Epithelial cell of prostate (primary cell): ENCODE results near the gene DCDC2C.
A peak's percentile ranks its signal among the peaks of the same experiment; 100 is the strongest.

Source experiments
- DNase-seq: peaks from one replicate; pipeline ENCODE4 v3.0.0-alpha.2; 2011; ENCODE audit warnings: low read depth, low spot score
- H3K27ac ChIP-seq: fragments of 450-650 bp; 2 replicates; pipeline ENCODE4 v1.5.1; 2017; ENCODE audit warnings: mild to moderate bottlenecking

The DCDC2C gene

DNA sequence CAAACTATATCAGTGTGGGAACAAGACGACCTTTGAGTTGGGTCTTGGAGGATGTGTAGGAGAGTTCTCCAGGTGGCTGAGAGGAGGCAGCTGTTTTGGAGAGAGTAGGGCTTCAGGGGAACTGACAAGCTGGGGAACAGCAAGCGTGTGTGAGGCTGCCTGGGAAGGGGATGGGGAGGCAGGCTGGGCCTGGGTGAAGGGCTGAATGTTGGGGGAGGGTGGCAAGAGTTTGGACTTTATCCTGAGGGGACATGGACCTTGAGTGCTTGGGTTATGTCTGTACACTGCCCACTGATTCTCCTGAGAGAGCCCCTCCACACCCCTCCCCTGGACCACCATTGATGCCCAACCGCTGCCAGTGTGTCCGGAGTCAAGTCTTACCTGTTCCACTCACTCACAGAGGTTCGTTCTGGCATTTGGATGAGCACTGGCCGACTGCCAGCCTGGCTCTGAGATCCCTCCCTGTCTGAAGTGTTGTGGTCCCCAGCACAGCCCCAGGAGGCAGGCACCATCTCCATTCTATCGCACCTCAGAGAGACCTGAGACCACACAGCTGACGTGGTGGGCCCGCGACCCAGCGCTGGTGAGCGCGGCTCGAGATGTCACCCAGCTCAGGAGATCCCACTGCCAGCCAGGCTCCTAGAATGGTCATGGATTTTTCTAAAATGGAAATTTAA lies 59.5 kb downstream of the DCDC2C start:
- no peak overlapping the region for H3K27ac ChIP-seq
- no peak for DNase-seq

DNA sequence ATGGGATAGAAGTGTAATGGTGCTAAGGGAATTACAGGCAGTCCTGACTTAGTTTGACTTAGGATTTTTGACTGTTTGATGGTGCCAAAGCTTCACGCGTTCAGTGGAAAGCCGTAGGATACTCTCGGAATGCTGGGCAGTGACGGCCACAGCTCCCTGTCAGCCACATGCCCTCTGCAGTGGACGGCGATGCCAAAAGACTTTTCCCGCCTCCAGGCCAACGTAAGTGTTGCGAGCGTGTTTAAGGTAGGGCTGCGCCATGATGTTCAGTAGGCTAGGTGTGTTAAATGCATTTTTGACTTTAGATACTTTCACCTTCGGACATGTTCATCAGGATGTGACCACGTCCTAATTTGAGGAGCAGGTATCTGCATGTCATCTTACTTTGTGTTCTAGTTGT lies 63.4 kb downstream of the DCDC2C start:
- no peak overlapping the region for H3K27ac ChIP-seq
- no peak for DNase-seq

DNA sequence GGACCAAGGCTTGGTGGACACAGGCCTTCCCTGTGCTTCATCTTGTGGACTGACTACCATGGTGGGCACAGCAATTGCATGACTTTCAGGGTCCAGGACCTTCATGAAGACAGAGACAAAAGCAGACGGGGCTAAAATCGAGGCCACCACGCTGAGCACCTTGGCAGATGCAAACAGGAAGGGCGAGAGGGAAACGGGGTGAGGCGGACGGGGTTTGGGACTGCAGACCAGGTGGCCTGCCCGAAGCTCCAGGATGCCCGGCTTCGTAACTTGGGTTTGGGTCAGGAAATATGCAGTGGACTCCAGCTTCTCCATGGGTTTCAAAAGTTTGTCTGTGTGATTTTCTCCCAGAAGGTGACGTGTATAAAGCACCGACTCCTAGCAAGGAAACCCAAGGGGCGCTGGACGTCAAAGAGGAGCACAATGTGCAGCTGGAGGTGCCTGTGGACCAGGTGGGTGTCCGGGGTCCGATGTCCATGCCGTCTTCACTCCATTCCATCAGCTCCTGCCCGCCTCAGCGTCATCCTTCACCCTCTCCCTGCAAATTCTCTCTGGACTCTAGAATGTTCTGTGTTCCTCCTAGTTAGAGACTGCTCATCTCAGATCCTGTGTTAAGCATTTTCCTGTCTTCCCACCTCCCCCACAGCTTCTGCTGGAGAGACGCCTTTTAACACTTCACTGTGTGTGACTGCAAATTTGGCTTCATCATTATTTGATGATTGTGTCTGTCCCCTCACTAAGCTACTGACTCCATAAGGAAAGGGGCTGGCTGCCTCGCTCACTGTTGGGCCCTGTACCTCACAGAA lies 65.8 kb downstream of the DCDC2C start:
- no peak overlapping the region for H3K27ac ChIP-seq

DNA sequence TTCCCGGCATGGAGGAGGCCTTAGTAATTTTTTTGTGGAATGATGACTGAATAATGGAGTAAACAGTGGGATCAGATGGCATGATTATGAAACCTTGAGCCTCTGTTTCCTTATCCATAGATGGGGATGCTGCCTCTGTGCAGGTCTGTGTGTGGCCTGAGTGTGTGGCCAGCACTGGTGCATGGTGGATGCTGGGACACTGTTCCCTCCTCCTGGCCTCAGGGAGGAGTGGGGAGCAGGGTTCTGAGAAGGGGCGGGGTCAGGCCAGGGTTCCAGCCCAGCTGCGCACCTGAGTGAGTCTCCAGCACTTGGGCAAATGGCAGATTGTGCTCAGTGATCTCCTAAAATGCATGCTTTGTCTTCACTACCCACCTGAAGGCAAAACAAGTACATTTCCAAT lies 66.4 kb downstream of the DCDC2C start:
- H3K27ac ChIP-seq, result no peak overlapping the region
- DNase-seq, result no peak

More for the DNA sequence above, 65.8 kb downstream of the DCDC2C start:
- DNase-seq, result no peak

DNA sequence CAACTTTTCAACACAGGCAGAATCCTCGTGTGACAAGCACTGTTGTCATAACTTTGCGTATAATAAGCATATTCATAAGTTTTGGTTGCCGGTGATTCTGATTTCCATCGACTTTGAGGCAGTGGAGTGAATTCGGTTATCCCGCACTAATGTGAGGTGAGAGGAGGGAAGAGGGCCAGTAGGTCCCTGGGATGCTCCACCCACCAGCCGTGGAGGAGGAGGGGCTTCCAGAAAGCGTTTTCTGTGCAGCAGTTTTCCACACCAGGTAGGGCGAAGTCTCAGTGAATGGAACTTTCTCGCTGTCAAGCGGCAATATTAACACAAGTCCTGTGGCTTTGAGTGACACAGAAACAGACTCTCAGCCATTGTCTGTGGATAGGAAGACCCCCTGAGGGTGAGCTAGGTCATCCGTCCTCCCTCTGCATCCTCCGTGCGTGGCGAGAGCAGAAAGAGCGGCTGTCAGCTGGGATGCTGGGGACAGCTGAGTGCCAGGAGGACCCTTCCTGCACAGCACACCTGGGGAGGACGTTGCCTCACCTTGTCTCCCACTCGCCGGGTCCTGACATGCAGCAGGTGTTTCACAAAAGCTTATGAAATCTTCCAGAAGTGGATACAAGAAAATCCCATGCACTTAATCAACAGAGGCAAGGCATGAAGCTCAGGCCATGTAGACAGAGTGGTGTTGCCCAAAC lies 67.5 kb downstream of the DCDC2C start:
- H3K27ac ChIP-seq, result no peak overlapping the region
- no peak for DNase-seq

DNA sequence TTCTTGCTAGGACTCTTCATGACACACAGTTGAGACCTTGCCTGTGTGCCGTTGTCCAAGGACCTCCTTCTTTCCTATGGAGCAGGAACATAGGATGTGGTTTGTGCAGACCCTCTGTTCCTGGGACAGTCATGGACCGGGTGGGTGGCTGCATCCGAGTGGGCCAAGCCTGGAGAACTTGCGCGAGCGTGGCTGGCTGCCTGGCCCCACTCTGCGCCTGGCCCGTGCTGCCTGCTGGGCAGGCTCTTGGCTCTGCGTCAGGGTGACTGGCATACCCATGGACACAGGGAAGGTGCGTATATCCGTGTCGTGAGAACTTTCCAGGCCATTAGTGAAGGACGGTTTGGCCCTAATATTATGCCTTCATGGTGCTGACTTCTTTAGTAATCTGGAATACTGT lies 68.2 kb downstream of the DCDC2C start:
- DNase-seq, result no peak
- H3K27ac ChIP-seq, result no peak overlapping the region

DNA sequence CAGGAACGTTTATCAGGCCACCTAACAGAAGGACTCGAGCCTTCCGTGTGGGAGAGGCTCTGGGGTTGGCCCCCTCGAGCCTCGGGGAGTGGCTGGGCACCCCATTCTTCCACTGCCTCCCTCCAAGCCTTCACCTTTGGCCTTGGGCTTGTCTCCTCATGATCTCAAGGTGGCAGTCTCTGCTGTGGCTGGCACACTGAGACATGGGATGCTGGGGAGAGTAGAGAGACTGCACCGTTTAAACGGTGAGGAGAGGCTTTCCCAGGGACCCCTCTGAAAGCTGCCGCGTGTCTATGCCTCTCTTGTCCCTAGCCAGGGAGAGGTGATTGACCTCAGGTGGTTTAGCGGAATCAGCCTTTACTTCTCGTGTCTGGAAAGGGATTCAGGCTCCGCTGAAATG lies 71.0 kb downstream of the DCDC2C start:
- no peak overlapping the region for H3K27ac ChIP-seq
- DNase-seq, result no peak

DNA sequence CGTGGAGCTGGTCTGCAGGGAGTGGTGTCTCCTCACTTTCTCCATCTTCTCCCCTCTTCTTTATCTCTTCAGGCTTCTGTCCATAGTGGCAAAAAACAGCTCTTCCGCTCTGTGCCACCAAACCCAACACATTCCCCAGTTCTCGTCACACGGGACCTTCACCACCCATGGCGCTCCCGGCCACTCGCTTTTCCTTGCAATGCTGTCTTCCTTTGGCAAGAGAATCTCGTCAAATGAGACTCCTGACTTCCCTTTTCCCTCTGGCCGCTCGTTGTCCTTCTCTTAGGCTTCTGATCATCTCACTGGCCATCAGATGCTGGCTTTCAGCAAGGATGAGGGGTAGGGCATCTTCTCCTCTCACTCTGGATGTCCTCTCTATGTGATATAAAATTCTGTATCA lies 72.9 kb downstream of the DCDC2C start:
- DNase-seq, result no peak
- no peak overlapping the region for H3K27ac ChIP-seq

DNA sequence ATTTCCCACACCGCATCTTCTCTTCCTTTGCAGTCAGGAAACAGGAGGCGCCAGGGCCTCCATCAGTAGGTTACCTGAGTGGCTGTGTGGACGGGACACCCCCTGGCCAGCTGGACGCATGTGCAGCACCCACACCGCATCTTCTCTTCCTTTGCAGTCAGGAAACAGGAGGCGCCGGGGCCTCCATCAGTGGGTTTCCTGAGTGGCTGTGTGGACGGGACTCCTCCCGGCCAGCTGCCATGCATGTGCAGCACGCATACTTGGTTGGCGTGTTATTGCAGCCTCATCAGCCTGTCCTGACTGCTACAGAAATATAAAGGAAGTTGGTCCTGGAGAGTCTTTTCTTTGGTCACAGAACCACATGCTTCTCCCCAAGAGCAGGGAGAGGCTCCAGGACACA lies 74.6 kb downstream of the DCDC2C start:
- H3K27ac ChIP-seq, result no peak overlapping the region
- DNase-seq, result no peak

DNA sequence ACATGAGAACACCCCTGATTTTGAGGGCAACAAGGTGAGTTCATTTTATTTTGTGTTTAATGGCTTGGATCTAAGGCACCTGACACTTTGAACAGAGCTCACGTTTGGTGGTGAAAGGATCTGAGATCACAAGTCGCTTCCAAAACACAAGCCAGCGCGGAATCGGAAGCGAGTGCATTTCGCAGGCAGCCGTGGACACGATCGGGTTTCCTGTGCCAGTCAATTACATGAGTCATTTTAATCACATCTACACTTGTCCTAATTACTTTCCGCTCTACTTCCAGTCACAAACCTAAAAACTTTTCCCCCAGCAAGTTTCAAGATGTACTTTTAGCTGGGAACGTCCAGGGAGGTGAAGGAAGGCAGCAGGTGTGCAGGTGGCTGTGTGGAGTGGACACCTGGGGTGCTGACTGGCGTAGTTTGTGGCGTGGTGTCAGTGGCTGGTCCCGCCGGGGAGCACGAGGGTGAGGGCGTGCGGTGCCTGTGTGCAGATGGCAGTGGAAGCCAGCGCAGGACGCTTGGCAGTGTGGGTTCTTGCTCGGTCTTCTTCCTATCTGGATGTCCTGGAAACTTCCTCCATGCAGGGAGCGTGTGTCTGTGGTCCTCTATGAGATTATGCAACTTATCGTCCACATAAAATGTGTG lies 75.6 kb downstream of the DCDC2C start:
- no peak overlapping the region for H3K27ac ChIP-seq
- no peak for DNase-seq

DNA sequence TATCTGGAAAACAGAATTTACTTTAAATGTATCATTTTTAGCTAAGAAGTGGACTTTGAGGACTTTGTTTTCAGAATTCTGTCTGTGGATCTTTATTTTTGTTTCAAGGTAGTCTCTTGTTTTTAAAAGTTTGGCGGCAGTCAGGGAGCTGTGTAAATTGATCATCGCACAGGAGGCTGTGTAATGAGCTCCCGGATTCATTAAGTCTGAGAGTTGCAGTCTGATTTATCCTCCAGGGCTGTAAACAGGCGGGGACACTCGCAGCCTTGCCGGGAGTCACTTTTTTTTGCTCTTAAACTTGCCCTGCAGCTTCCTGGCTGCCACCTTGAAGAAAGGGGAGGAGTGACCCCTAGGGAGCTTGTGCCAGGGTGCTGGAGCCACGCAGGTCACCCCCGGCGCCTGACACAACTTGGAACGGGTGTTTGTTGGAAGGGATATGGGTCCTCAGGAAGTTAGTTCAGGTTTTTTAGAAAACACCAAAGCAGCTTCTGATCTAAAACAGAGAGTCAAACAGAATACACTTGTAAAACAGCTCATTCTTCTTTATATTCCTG lies 76.2 kb downstream of the DCDC2C start:
- no peak overlapping the region for H3K27ac ChIP-seq
- DNase-seq, result no peak

DNA sequence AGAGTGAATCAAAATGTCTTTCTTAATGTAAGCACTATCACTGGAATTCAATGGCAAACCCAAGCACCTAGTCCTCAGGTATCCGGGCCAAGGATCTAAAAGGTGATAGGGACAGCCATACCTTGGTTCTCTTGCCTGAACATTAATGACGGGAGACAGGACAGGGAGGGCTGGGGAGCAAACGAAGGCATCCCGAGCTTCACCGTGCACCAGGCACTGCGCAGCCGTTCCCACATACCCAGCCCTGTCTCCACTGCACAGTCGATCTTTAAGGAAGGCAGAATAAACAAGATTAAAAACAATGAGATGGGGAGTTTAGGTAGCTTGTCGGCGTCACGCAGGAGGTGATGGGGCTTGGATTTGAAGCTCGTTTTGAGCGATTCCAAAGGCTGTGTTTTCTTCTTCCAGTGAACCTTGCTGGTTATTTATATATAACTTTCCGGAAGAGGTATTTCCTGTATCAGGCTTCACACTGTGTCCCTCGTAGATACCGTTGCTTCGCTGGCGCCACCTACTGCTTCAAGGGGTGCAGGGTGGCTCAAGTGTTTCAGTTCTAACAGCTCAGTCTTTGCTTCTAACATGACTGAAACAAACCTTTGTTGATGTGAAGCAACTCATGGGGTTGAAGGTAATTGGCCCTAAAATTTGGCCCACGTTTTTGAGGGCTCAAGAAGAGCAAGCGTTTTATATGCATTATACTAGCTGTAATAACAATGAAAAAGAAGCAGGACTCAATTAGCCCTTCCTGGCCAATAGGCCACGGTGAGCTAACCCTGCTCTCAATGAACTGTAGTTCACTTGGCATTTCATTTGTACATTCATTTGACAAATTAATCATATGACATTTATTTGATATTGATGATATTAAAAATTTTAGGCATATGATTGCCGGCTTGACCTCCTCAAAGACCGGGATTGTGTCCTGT lies 77.4 kb downstream of the DCDC2C start:
- no peak for DNase-seq
- H3K27ac ChIP-seq, result no peak overlapping the region

DNA sequence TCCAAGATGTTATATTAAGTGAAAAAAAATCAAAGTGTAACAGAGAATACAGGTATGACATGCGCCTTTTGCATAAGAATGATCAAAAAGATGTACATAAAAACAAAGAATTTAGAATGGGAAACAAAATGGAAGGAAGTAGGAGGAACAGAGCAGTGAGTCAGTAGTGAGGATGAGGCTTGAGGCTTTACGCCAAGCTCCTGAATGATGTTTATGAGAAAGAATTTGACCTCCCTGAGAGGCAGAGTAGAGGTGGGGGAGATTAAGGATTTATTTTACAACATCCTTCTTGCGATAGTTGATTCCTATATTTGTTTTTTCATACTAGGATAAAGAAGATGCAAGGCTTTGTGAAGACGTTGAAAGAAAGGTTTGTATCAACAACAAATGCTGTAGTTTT lies 81.4 kb downstream of the DCDC2C start:
- H3K27ac ChIP-seq, result peak overlapping the region; percentile 87
- DNase-seq, result no peak

DNA sequence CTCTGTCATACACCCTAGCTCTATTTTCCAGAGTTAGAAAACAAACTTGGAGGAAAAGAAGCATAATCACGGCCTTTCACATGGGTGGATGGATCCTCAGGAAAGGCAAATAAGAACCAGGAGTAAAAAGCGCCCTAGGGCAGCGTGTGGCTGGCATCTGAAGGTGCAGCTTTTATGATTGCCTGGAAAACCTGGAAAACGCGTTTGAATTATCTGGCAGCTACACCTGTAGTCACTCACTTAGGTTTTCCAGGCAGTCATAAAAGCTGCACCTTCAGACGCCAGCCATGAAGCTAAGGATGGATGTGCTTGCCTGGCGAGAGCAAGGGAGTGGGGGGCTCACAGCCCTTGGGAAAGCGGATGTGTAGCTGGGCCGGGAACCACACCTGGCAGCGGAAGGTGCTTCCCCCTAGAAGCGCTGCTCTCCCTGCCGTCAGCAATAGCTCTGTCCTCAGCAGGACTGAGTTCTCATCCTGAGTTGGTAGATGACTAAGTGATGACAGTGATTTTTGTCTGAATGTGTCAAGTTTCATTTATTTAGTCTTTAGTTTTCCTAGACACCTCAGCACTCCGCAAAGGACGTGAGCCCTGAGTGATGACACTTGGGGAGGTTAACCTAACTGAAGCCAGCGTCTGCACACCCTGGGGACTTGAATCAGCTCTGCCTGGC lies 82.0 kb downstream of the DCDC2C start:
- H3K27ac ChIP-seq, result peak overlapping the region; percentile 87
- peak; percentile 58 for DNase-seq

DNA sequence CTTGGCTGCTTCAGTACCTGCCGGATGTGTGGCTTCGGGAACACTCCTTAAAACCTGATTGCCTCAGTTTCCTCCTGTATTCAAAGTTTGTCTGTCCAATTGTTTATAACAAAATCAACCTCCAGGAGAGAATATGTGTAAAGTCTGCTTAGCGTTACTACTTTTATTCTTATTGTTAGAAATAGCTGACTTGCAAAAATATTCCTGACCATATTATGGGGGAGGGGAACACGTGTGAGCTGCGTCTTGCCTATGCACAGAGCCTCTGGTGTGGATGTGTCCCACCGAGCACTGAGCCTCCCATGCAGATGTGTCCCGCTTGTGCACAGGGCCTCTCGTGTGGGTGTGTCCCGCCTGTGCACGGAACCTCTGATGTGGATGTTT lies 82.5 kb downstream of the DCDC2C start:
- no peak for DNase-seq
- peak overlapping the region; percentile 87 for H3K27ac ChIP-seq

DNA sequence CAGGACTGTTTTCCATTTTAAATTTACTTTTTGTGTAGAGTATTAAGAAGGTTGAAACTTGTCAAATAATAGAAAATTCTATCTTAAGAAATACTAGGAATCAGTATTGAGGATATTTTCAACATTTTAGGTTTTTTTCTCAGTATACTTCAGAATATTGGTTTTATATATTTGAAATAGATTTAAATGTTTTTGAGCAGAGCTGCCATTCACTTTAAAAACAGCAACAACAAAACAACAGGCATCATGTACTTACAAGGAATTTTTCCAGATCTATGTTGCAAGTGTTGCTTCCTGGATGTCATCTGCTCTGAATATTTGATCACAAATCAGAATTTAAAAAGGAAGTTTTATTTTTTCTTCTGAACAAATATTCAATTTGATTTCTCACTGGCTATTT lies 84.4 kb downstream of the DCDC2C start:
- no peak for DNase-seq
- H3K27ac ChIP-seq, result no peak overlapping the region

DNA sequence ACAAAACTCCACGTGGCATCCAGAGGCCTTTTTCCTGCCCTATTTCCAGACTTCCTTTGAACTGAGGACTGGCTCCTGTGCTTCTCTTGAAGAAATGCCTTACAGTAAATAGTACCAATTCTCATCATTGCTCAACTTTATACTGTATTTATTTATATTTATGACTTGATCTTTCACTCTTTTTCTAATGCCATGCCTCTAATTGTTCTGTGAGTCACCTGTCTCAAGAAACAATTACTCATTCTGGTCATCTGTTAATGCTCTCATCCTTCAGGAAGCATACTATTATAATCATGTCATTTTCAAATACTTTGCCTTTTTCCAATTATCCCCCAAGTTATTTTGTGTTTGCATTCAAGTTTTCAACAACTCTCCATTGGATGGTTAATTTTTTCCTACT lies 85.9 kb downstream of the DCDC2C start:
- no peak for DNase-seq
- H3K27ac ChIP-seq, result peak overlapping the region; percentile 43

DNA sequence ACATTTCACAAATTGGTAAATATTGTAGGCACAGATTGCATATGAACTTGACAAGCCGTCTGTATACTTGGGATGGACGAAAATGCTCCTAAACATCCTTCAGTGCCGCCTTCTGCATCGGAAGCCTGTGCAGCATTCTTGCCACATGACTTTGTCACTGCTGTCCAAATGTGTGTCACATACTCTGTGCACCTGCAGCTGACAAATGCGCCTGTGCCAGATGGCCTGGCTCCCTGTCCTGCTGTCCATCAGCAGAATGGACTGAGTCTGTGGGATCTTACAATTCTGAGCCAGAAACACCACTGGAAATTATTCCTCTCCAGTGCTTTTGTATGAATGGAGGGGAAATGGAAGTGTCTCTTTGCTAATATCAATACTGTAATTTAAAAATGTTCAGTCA lies 89.9 kb downstream of the DCDC2C start:
- DNase-seq, result no peak
- no peak overlapping the region for H3K27ac ChIP-seq

DNA sequence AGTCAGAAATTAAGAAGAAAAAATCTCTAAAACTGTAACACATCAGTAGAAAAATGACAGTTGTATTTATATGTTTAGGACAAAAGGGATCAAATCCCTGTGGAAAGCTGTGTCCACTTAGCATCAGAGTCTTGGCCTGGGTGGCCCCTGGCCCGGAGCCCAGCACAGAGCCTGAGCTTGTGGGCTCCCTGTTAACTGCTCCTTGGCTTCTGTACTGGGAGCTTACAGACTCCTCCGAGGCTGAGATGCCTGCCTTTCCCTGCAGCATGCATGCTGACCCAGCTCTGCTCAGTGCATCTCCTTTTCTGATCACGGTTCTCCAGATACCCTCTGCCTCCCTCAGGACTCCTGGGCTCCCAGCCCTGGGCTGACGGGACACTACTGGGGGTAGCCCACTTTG lies 98.1 kb downstream of the DCDC2C start:
- no peak for DNase-seq

More for the DNA sequence above, 98.1 kb downstream of the DCDC2C start:
- H3K27ac ChIP-seq, result no peak overlapping the region
